Keratinocyte (primary cell): ENCODE measurements around the gene GALNT2. TPM values are rescaled to one million over a fixed set of nuclear protein-coding genes. Genes with fewer than 3 reads are reported as not detected.

Experiments
- DNase-seq: peaks from one replicate; pipeline ENCODE4 v3.0.0-alpha.2; 2011; ENCODE audit warnings: low read depth, missing footprints, low spot score
- FAIRE-seq: peaks from 2 replicates; lab custom pipeline; 2011; peaks lifted over from hg19 to GRCh38; lab: Jason Lieb, UNC
- H2AFZ ChIP-seq: 2 replicates; pipeline ENCODE4 v1.6.0; 2012; ENCODE audit warnings: low read length, control low read depth, inconsistent platforms; ENCODE audit not compliant: control insufficient read depth
- H3K27ac ChIP-seq: 2 replicates; pipeline ENCODE4 v1.5.1; 2011; ENCODE audit warnings: low read length; ENCODE audit not compliant: control insufficient read depth, insufficient read depth
- H3K27me3 ChIP-seq: 3 replicates; pipeline ENCODE4 v1.6.0; 2011; ENCODE audit warnings: low read length; ENCODE audit not compliant: control insufficient read depth, insufficient read depth; ENCODE audit errors: extremely low read depth
- H3K36me3 ChIP-seq, 2 experiments: 2 replicates in 1 of 2; 3 replicates in 1 of 2; pipeline ENCODE4 v1.5.1; 2011; ENCODE audit warnings: low read length in 2 of 2, mild to moderate bottlenecking in 1 of 2; ENCODE audit not compliant: control insufficient read depth in 2 of 2, insufficient read depth in 2 of 2; ENCODE audit errors: extremely low read depth in 1 of 2
- H3K4me1 ChIP-seq: 3 replicates; pipeline ENCODE4 v1.5.1; 2011; ENCODE audit warnings: low read length; ENCODE audit not compliant: control insufficient read depth, insufficient read depth; ENCODE audit errors: extremely low read depth
- H3K4me2 ChIP-seq: 3 replicates; pipeline ENCODE4 v1.6.0; 2011; ENCODE audit warnings: low read depth, low read length; ENCODE audit not compliant: control insufficient read depth, insufficient read depth; ENCODE audit errors: extremely low read depth
- H3K4me3 ChIP-seq, 3 experiments: fragments of 200-600 bp in 1 of 3; sonication (generic) in 1 of 3; 2 replicates in 2 of 3; 3 replicates in 1 of 3; pipeline ENCODE4 v1.5.1; 2011 to 2016; ENCODE audit warnings: low read length in 3 of 3, mild to moderate bottlenecking in 3 of 3, control low read depth in 2 of 3, inconsistent platforms in 1 of 3, low read depth in 1 of 3, mixed read lengths in 1 of 3, mixed run types in 1 of 3, moderate library complexity in 1 of 3; ENCODE audit not compliant: control insufficient read depth in 2 of 3, insufficient read depth in 2 of 3; ENCODE audit errors: extremely low read depth in 1 of 3
- H3K79me2 ChIP-seq: 2 replicates; pipeline ENCODE4 v1.6.0; 2012; ENCODE audit warnings: low read length; ENCODE audit not compliant: control insufficient read depth, insufficient read depth
- H3K9ac ChIP-seq: 3 replicates; pipeline ENCODE4 v1.6.0; 2011; ENCODE audit warnings: low read length; ENCODE audit not compliant: control insufficient read depth, insufficient read depth; ENCODE audit errors: extremely low read depth
- H3K9me1 ChIP-seq: 3 replicates; pipeline ENCODE4 v1.6.0; 2011; ENCODE audit warnings: low read length; ENCODE audit not compliant: control insufficient read depth, insufficient read depth; ENCODE audit errors: extremely low read depth
- H3K9me3 ChIP-seq: 2 replicates; pipeline ENCODE4 v1.5.1; 2012; ENCODE audit warnings: low read depth, low read length; ENCODE audit not compliant: control insufficient read depth
- H4K20me1 ChIP-seq: 3 replicates; pipeline ENCODE4 v1.6.0; 2011; ENCODE audit warnings: low read length; ENCODE audit not compliant: control insufficient read depth, insufficient read depth; ENCODE audit errors: extremely low read depth
- CTCF ChIP-seq, 3 experiments: IDR thresholded peaks in 1 of 3; conservative IDR thresholded peaks in 1 of 3; optimal IDR thresholded peaks in 1 of 3; 2 replicates in 2 of 3; 3 replicates in 1 of 3; pipeline versions ENCODE3 to v1.5.1; 2011; ENCODE audit warnings: low read length in 3 of 3, mild to moderate bottlenecking in 3 of 3, moderate library complexity in 2 of 3, control low read depth in 1 of 3, inconsistent platforms in 1 of 3; ENCODE audit not compliant: insufficient read depth in 2 of 3; ENCODE audit errors: extremely low read depth in 1 of 3
- EZH2 ChIP-seq: IDR thresholded peaks from one replicate; pipeline ENCODE4 v1.6.1; 2012; ENCODE audit warnings: inconsistent platforms, mild to moderate bottlenecking, low read length, moderate library complexity
- dilution Hi-C: fragments of 300-500 bp; cut with MboI; formaldehyde crosslinking; loops from one replicate; pipeline ENCODE4 v1.7.0; 2020; ENCODE audit warnings: low sequenced_read_pairs; ENCODE audit not compliant: extremely low pct_ligation_motif_present
- polyA plus RNA-seq, 5 experiments: library from polyadenylated mRNA; depleted of rRNA in 3 of 5; stranded (reverse) in 3 of 5; stranded (forward) in 1 of 5; unstranded in 1 of 5; fragments of >200 nt; gene quantifications; 1 replicate in 1 of 5; 2 replicates in 3 of 5; 3 replicates in 1 of 5; pipeline versions ENCODE4 v1.2.1 to v1.2.3, GENCODE V29; 2011 to 2012; ENCODE audit warnings: missing spikeins in 2 of 5, low read depth in 1 of 5, low replicate concordance in 1 of 5

Gene GALNT2
- polyA plus RNA-seq, 1 donor (not counting 4 experiments of a cell fraction or from before 2014, with no cell fraction given) = 61.7 TPM

- no peaks in the 10 kb centered on the region for H4K20me1 ChIP-seq
Observed at GRCh38 chr1:230235876-230236275, 168.8 kb downstream of the GALNT2 start.

GRCh38 chr1:230236301-230237008, 169.4 kb downstream of the GALNT2 start:
- dilution Hi-C loops = no loop called here
- Histone ChIP-seq H3K4me2 (no peak overlapping the region), H3K4me3 (no peak overlapping the region), H3K9ac (no peak overlapping the region), H3K4me1 (no peaks in the 10 kb centered on the region), H4K20me1 (no peaks in the 10 kb centered on the region), H2AFZ (no peak overlapping the region), H3K9me1 (no peaks in the 10 kb centered on the region), H3K9me3 (no peaks in the 10 kb centered on the region), H3K27me3 (no peaks in the 10 kb centered on the region), H3K27ac (no peak overlapping the region), H3K36me3 (peaks cover 7 to 13% of the 10 kb centered on the region in 2 experiments), H3K79me2 (peaks cover 2% of the 10 kb centered on the region)
- DNase-seq (no peak), FAIRE-seq (no peak)
- no peak for TF ChIP-seq CTCF (optimal IDR thresholded peaks at IDR 0.05 in 1 of 3, IDR thresholded peaks at IDR 0.05 in 1 of 3, conservative IDR thresholded peaks at IDR 0.05 in 1 of 3; ENCODE audit: extremely low read depth in 1 of 3, insufficient read depth in 2 of 3, low read length in 3 of 3)
- no peak for TF ChIP-seq EZH2

More at GRCh38 chr1:230235876-230236275, 168.8 kb downstream of the GALNT2 start:
- no peak for TF ChIP-seq CTCF (optimal IDR thresholded peaks at IDR 0.05 in 1 of 3, IDR thresholded peaks at IDR 0.05 in 1 of 3, conservative IDR thresholded peaks at IDR 0.05 in 1 of 3; ENCODE audit: extremely low read depth in 1 of 3, insufficient read depth in 2 of 3, low read length in 3 of 3)
- TF ChIP-seq EZH2 = no peak
- no peak for FAIRE-seq
- Histone ChIP-seq H3K4me3 (no peak overlapping the region), H3K4me2 (no peak overlapping the region), H3K27me3 (no peaks in the 10 kb centered on the region), H3K9me3 (no peaks in the 10 kb centered on the region), H3K9ac (no peak overlapping the region), H2AFZ (no peak overlapping the region), H3K4me1 (no peaks in the 10 kb centered on the region), H3K79me2 (peaks cover 2% of the 10 kb centered on the region), H3K27ac (no peak overlapping the region), H3K36me3 (peaks cover 7 to 16% of the 10 kb centered on the region in 2 experiments), H3K9me1 (no peaks in the 10 kb centered on the region)
- DNase-seq = no peak
- dilution Hi-C loops = no loop called here
